ENCODE data around the gene MGST2.

Gene MGST2

DNA sequence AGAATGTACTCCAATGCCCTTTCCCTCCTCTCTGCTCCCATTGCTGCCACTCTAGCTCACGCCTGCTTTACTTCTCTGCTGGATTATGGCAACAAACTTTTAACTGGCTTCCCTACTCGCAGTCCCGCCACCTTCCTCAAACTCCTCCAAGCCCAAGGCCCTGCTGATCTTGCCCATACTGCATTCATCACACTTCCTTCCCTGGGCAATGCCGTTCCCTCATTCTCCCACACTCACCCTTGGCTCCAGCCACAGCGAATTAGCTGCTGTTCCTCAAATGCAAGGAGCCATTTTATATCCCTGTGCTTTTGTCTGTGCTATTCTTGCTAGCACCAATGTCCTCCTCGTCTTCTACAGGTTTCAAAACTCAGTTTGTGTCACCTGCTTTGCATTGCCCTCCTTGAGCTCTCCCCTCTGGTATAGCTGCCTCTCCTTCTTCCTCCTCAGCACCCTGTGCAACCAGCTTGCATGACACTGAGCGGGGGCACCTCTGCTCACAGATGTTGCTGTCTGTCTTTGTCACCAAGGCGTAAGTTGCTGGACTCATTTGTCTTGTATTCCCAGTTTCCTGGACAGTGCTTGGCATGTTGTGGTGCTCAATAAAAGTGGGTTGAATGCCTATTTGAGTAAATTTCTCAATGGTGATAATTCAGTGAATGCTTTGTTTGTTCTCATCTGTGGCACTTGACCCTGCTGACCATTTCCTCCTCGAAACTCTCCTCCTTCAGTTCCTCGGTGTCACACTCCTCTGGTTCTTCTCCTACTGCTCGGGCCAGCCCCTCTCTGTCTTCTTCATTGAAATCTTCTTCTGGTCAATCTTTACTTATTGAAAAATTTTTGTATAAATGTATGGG lies 22.4 kb upstream of the MGST2 start:
- TF ChIP-seq, protein P1, sequence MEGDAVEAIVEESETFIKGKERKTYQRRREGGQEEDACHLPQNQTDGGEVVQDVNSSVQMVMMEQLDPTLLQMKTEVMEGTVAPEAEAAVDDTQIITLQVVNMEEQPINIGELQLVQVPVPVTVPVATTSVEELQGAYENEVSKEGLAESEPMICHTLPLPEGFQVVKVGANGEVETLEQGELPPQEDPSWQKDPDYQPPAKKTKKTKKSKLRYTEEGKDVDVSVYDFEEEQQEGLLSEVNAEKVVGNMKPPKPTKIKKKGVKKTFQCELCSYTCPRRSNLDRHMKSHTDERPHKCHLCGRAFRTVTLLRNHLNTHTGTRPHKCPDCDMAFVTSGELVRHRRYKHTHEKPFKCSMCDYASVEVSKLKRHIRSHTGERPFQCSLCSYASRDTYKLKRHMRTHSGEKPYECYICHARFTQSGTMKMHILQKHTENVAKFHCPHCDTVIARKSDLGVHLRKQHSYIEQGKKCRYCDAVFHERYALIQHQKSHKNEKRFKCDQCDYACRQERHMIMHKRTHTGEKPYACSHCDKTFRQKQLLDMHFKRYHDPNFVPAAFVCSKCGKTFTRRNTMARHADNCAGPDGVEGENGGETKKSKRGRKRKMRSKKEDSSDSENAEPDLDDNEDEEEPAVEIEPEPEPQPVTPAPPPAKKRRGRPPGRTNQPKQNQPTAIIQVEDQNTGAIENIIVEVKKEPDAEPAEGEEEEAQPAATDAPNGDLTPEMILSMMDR (IDR thresholded peaks at IDR 0.05; ENCODE audit: extremely low read depth, insufficient read depth, missing control alignments) = no peak
- DNase-seq (ENCODE audit: low spot score) = no peak
- in situ Hi-C loops (cut with MboI; ENCODE audit: low pct_unique_long_range_greater_than_20kb, low sequenced_read_pairs, unreplicated experiment) = no loop called here

DNA sequence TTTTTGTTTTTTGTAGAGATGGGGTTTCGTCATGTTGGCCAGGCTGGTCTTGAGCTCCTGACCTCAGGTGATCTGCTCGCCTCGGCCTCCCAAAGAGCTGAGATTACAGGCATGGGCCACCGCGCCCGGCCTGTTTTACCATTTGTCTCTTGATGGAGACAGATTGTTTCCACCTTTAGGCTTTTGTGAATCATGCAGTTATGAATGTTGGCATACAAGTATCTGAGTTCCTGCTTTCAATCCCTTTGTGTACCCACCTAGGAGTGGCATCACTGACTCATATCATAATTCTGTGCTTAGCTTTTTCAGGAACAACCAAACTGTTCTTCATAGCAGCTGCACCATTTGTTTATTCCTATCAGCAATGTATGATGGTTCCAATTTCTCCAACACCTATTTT lies 20.2 kb upstream of the MGST2 start:
- TF ChIP-seq, protein P1 (IDR thresholded peaks at IDR 0.05; ENCODE audit: extremely low read depth, insufficient read depth, missing control alignments) = no peak
- DNase-seq (ENCODE audit: low spot score) = no peak
- in situ Hi-C loops (cut with MboI; ENCODE audit: low pct_unique_long_range_greater_than_20kb, low sequenced_read_pairs, unreplicated experiment) = no loop called here

DNA sequence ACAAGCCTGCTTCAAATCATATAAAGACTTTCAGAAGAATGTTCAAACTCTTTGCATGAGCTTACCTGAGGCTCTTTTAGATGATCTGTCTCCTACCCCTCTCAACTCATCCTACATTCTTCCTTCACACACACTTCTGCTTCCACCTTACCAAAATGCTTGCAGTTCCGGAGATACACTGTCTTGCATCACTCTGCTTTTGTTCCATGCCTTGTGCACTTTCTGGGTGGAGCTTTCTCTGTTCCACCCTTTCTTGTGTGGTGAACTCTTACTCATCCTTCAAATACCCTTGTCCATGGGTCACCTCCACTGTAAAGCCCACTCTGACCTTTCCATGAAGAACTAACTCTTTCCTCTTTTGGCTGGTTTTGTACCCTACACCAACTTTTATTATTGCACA lies 18.4 kb upstream of the MGST2 start:
- DNase-seq (ENCODE audit: low spot score) = no peak
- TF ChIP-seq, protein P1 (IDR thresholded peaks at IDR 0.05; ENCODE audit: extremely low read depth, insufficient read depth, missing control alignments) = no peak
- in situ Hi-C loops (cut with MboI; ENCODE audit: low pct_unique_long_range_greater_than_20kb, low sequenced_read_pairs, unreplicated experiment) = no loop called here

DNA sequence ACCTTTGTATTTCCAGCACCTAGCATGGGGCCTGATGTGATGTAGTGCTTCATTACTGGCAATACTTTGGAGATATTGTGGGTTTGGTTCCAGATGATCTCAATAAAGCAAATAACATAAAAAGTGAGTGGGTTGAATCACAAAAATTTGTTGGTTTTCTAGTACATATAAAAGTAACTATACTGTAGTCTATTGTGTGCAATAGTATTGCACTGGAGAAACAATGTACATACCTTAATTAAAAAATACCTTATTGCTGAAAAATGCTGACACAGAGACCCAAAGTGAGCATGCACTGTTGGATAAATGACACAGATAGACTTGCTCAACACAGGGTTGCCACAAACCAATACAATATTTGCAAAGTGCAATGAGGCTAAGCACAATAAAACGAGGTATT lies 17.7 kb upstream of the MGST2 start:
- in situ Hi-C loops (cut with MboI; ENCODE audit: low pct_unique_long_range_greater_than_20kb, low sequenced_read_pairs, unreplicated experiment) = no loop called here
- no peak for DNase-seq (ENCODE audit: low spot score)
- TF ChIP-seq, protein P1 (IDR thresholded peaks at IDR 0.05; ENCODE audit: extremely low read depth, insufficient read depth, missing control alignments) = no peak

DNA sequence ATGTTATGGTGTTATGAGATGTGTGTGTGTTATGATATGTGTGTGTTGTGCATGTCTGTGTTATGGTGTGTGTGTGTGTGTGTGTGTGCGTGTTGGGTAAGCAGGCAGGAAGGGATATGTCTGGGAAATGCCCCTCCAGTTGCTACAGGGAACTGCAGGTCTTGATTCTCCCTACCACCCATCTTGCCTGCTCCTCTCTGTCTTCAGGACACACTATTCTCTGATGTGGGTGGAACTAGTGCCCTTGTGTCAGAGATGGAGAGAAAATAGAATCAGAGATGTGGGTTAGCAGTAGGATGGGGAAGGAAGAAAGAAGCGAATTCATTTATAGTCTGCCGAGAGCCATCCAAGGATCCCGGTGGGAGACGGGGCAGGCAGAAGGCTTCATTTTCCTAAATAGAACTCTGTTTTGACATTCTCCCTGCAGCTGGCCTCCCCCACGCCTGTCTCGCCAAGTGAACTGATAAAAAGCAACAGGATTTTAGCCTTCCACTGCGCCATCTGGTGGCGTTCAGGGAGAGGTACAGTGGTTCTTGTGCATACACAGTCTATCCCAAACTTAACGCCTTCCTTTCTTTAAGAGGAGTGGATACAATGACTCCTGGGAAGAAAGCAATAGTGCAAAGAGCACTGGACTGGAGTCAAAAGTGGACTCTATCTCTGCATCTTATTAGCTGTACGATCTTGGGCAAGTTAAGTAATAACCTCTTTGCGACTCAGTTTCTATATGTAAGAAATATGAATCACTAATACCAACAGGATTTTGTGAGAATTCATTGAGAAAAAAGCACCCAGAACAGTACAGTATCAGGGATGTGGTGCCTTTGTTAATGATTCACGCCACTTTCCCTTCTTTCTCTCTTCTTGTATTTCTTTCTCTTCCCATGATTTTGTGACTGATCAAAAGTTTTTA lies 14.1 kb upstream of the MGST2 start:
- DNase-seq (ENCODE audit: low spot score) = peak; percentile 49
- TF ChIP-seq, protein P1 (IDR thresholded peaks at IDR 0.05; ENCODE audit: extremely low read depth, insufficient read depth, missing control alignments) = peak; percentile 90
- in situ Hi-C loops (cut with MboI; ENCODE audit: low pct_unique_long_range_greater_than_20kb, low sequenced_read_pairs, unreplicated experiment) = no loop called here

DNA sequence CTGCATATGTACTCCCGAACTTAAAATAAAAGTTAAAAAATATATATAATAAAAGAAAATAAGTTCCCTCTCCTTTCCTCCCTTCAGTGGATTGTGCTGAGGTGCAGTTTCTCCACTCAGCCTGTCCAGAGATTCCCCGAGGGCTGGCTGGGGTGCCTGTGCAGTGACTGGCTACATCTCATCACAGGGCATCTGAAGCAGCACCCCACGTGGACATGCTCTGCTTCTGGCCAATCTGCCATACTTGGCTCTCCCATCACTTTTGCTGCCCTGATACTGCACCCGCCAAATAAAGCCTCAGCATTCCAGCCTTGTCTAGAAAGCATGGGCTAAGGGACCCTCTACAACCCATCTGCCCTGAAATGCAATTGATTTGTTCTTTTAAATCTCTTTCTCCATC lies 11.1 kb upstream of the MGST2 start:
- no peak for DNase-seq (ENCODE audit: low spot score)
- TF ChIP-seq, protein P1 (IDR thresholded peaks at IDR 0.05; ENCODE audit: extremely low read depth, insufficient read depth, missing control alignments) = no peak
- in situ Hi-C loops (cut with MboI; ENCODE audit: low pct_unique_long_range_greater_than_20kb, low sequenced_read_pairs, unreplicated experiment) = no loop called here
